Omental fat pad (tissue), 4 donors: Measurements from ENCODE around the gene SLC35F6. TPM values are rescaled to one million over a fixed set of nuclear protein-coding genes. Genes with fewer than 3 reads are reported as not detected.
A peak's percentile ranks its signal among the peaks of the same experiment; 100 is the strongest.

ENCODE experiments used
- ATAC-seq: fragments of 150-250 bp; one replicate; pipeline ENCODE4 v1.9.1; 2016; ENCODE audit warnings: mild to moderate bottlenecking, moderate library complexity; ENCODE audit not compliant: low FRiP score
- DNase-seq: peaks from one replicate; pipeline ENCODE4 v3.0.0-alpha.2; 2019; ENCODE audit warnings: low spot score
- total RNA-seq, 4 donors: library from RNA; depleted of rRNA; stranded (reverse); fragments of >200 nt; gene quantifications; one replicate each; pipeline ENCODE4 v1.1.0, GENCODE V29; 2016
- TF ChIP-seq, protein P1 (sequence below), 3 donors: fragments of 450-650 bp; IDR thresholded peaks; one replicate each; pipeline ENCODE4 v1.5.1; 2016 to 2017; ENCODE audit warnings: antibody characterized with exemption in 3 of 3, mild to moderate bottlenecking in 3 of 3, moderate library complexity in 2 of 3

The SLC35F6 gene
- total RNA-seq, 4 donors from 2014 or later = 43.0 to 84.9 (median 57.7) TPM

DNA sequence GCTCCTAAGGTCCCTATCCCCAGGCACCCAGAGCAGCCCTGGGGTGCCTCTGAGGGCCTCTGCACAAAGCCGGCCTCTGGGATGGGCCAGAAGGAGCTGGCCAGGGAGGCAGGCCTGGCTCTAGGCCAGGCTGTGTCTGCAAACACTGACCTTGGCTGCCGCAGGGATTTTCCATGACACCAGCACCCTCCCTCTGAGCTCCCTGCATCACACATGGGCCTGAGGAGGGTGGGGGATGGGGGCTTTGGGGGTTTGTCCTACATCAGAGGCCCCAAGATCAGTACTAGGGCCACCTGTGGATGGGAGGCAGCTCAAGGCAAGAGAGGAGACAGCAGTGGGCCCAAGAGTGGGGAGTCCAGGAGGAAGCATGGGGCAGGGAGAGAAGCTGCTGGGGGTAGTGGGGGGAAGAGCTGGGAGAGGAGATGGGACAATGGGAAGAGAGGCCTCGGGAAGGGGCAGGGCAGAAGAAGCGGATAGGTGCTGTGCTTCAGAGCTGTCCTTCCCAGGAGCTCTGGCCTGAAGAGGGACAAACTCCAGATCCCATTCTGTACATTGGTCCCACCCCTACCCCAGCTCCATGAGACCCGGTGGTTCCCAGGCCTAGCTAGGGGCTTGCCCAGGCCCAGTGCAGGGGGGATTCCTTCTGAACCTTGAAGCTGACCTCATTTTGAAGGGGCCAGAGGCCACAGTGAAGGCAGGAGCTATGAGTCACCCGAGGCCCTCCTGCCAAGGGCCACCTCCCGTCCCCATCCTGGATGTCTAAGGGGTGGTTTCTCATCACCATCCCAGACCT is 43.6 kb upstream of the SLC35F6 start:
- TF ChIP-seq, protein P1, sequence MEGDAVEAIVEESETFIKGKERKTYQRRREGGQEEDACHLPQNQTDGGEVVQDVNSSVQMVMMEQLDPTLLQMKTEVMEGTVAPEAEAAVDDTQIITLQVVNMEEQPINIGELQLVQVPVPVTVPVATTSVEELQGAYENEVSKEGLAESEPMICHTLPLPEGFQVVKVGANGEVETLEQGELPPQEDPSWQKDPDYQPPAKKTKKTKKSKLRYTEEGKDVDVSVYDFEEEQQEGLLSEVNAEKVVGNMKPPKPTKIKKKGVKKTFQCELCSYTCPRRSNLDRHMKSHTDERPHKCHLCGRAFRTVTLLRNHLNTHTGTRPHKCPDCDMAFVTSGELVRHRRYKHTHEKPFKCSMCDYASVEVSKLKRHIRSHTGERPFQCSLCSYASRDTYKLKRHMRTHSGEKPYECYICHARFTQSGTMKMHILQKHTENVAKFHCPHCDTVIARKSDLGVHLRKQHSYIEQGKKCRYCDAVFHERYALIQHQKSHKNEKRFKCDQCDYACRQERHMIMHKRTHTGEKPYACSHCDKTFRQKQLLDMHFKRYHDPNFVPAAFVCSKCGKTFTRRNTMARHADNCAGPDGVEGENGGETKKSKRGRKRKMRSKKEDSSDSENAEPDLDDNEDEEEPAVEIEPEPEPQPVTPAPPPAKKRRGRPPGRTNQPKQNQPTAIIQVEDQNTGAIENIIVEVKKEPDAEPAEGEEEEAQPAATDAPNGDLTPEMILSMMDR (IDR thresholded peaks at IDR 0.05) = no peak
- DNase-seq (peak; percentile 34), ATAC-seq (peak; percentile 58)

DNA sequence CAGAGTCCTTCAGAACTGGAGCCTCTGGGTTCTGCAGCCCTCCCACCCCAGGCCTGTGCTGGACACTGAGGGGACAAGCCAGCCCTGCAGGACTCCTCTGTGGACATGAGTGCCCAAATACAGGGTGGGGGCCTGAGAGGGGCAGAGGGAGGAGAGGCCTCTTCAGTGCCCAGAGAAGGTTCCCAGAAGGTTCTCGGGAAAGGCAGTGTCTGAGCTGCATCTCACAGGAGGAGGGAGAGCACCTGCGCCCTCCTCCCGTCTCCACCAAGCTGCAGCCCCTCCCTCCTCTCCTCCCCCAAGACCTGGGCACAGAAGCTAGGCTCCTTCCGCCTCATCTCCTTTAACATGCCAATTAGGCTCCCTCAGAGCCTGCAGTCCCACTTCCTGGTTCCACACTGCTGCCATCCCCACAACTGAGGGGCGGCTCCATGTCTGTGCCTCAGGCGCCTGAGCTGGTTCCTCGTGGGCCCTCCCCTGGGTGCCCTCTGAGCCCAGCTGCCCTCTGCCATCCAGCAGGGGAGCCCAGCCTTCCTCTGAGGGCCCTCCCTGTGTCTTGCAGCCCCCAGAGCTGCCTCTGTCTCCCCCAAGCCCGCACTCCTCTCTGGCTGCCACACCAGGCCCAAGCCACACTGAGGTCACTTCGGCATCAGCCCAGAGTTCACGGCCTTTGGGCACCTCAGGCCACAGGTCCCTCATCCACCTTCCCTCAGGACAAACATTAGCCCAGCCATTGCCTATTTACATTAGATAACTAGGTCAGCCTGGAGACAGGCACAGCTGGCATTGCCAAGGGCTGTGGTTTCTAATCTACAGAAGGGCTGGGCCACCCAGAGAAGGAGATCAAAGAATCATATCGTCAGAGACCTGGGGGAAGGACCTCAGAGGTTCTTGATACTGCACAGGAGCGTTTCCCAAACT is 42.7 kb upstream of the SLC35F6 start:
- no peak for DNase-seq

DNA sequence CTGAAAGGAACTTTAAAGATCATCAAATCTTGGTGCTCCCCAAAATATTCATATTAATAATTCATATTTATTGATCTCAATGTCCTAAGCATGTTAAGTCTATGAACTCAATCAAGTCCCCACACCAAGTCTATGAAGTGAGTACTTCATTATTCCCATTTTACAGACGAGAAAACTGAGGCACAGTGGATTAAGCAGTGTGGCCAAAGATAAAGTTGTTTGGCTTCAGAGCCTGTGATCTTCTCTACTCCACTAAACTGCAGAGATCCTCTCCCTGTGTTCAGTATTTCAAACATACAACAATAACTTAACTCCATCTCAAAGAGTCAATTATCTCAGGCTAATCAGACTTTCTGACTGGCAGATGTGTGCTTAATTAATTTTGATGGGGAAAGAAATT is 41.8 kb upstream of the SLC35F6 start:
- TF ChIP-seq, protein P1 (IDR thresholded peaks at IDR 0.05) = no peak
- ATAC-seq (no peak), DNase-seq (no peak)

More for the DNA sequence above, 42.7 kb upstream of the SLC35F6 start:
- TF ChIP-seq, protein P1 (IDR thresholded peaks at IDR 0.05) = no peak
- ATAC-seq = no peak

DNA sequence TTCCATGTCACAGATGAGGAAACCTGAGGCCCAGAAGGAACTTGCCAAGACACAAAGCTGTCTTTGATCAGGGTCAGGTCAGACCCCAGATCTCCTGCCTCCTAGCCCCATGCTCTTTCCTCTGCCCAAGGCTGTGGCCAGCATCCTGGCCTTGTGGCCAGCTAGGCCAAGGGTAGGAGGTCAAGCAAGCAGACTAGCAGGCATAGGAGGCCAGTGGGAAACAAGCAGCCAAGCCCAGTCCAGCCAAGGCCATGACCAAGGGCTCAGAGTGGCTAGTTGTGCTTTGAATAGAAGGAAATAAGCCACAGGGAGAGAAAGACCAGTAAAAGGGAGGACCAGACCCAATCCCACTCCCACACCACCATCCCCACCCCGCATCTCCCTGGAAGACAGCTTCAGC is 41.2 kb upstream of the SLC35F6 start:
- ATAC-seq (no peak), DNase-seq (no peak)
- TF ChIP-seq, protein P1 (IDR thresholded peaks at IDR 0.05) = no peak

DNA sequence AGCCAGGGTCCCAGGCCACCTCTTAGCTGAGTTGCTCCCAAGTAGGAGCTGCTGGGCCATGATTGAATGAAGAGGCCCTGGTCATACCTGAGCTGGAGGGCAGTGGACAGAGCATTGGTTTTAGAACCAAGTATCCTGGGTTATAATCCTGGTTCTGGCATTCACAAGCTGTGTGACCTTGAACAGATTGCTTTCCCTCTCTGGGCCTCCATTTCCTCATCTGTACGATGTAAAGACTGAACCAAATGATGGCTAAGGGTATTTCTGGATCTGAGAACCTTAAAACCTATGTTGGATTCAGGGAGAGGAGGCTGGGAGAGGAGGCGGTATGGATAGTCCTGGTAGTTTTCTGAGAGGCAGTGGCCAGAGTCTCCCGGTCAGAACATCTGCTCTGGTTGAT is 40.6 kb upstream of the SLC35F6 start:
- DNase-seq (no peak), ATAC-seq (no peak)
- TF ChIP-seq, protein P1 (IDR thresholded peaks at IDR 0.05) = no peak

DNA sequence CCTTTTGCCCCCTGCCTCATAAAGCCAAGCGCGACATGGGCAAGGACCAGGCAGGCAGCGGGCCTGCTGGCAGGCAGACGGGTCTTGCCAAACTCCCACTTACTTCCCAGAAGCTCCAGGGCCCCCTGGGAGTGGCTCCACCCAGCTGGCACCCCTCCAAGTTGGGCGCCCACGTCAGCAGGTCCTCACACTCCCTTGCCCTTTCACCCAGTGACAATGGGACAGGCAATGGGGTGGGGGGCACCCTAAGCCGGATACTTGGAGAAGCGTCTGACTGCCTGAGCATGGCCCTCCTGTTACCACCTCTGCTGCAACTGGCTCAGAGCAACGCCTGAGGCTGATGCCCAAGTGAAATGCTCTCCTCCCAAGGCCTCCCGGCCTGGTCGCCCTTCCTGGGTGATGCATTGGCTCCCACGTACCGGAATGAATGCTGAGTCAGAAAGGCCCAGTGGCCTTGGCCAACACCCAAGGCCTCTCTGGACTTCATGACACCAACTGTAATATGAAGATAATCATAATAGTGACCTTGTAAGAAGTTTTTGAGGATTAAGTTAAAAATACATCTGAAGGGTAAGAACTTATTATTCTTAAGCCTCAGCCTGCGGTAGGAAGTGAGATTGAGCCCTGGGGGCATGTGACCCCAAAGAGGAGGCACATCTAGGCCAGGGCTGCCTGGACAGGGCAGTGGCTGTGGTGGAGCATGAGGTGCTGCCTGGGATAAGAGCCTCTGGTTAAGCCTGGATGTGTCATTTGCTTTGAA is 39.9 kb upstream of the SLC35F6 start:
- TF ChIP-seq, protein P1 (IDR thresholded peaks at IDR 0.05) = no peak
- ATAC-seq (peak; percentile 50), DNase-seq (no peak)
